Mesendoderm (in vitro differentiated cells): ENCODE data around the gene PALM.

Experiments used
- DNase-seq: peaks from one replicate; pipeline ENCODE4 v3.0.0; 2013
- H2AK5ac ChIP-seq: 2 replicates; pipeline ENCODE4 v1.6.1; 2013; ENCODE audit warnings: low read length, inconsistent platforms
- H2BK120ac ChIP-seq: 2 replicates; pipeline ENCODE4 v1.6.1; 2013; ENCODE audit warnings: low read depth, mild to moderate bottlenecking, low read length, moderate library complexity, mixed read lengths
- H2BK15ac ChIP-seq: replicated peaks from 2 replicates; pipeline ENCODE4 v1.6.1; 2013; ENCODE audit warnings: low read depth, mild to moderate bottlenecking, moderate library complexity
- H2BK5ac ChIP-seq: 2 replicates; pipeline ENCODE4 v1.6.1; 2013; ENCODE audit warnings: low read length, inconsistent platforms
- H3K18ac ChIP-seq: 2 replicates; pipeline ENCODE4 v1.6.1; 2013; ENCODE audit warnings: mild to moderate bottlenecking, low read length, mixed read lengths
- H3K23ac ChIP-seq: one replicate; pipeline ENCODE4 v1.6.1; 2013; ENCODE audit warnings: low read length
- H3K27ac ChIP-seq: 2 replicates; pipeline ENCODE4 v1.5.1; 2013; ENCODE audit warnings: low read depth, mild to moderate bottlenecking, inconsistent platforms, low read length, moderate library complexity
- H3K27me3 ChIP-seq: 2 replicates; pipeline ENCODE4 v1.6.1; 2013; ENCODE audit warnings: low read length, control low read depth, mild to moderate bottlenecking, inconsistent platforms; ENCODE audit not compliant: insufficient read depth, poor library complexity
- H3K36me3 ChIP-seq: 2 replicates; pipeline ENCODE4 v1.6.1; 2013; ENCODE audit warnings: low read length, inconsistent platforms; ENCODE audit not compliant: control insufficient read depth, insufficient read depth
- H3K4ac ChIP-seq: one replicate; pipeline ENCODE4 v1.6.1; 2013; ENCODE audit warnings: low read depth, mild to moderate bottlenecking, low read length, moderate library complexity
- H3K4me1 ChIP-seq: 2 replicates; pipeline ENCODE4 v1.6.1; 2013; ENCODE audit warnings: low read depth, low read length, inconsistent platforms; ENCODE audit not compliant: control insufficient read depth
- H3K4me2 ChIP-seq: 2 replicates; pipeline ENCODE4 v1.6.1; 2013; ENCODE audit warnings: low read length
- H3K4me3 ChIP-seq: 2 replicates; pipeline ENCODE4 v1.5.1; 2013; ENCODE audit warnings: mild to moderate bottlenecking, low read length
- H3K56ac ChIP-seq: one replicate; pipeline ENCODE4 v1.6.1; 2013; ENCODE audit warnings: low read length
- H3K79me1 ChIP-seq: 2 replicates; pipeline ENCODE4 v1.6.1; 2013; ENCODE audit warnings: low read length, inconsistent platforms
- H3K79me2 ChIP-seq: 2 replicates; pipeline ENCODE4 v1.6.1; 2013; ENCODE audit warnings: mild to moderate bottlenecking, low read length; ENCODE audit not compliant: control insufficient read depth, insufficient read depth
- H3K9ac ChIP-seq: 2 replicates; pipeline ENCODE4 v1.6.1; 2013; ENCODE audit warnings: low read length, inconsistent platforms
- H4K5ac ChIP-seq: one replicate; pipeline ENCODE4 v1.6.1; 2013; ENCODE audit warnings: low read length
- H4K8ac ChIP-seq: one replicate; pipeline ENCODE4 v1.6.1; 2013; ENCODE audit warnings: low read depth, mild to moderate bottlenecking, control low read depth, low read length, moderate library complexity
- WGBS: extraction: QIAGEN DNeasy Blood & Tissue Kit; methylation state at CpG from one replicate; pipeline ENCODE4 v1.1.7; 2013; ENCODE audit warnings: low lambda C conversion rate, missing lambda C conversion rate; ENCODE audit not compliant: insufficient coverage; ENCODE audit errors: extremely low coverage; 5-methylcytosine and 5-hydroxymethylcytosine counted together

The PALM gene

GRCh38 chr19:723247-723646, 14.5 kb downstream of the PALM start:
- Histone ChIP-seq H3K56ac (no peak overlapping the region), H3K27ac (no peak overlapping the region), H3K9ac (no peak overlapping the region), H3K79me1 (no peaks in the 10 kb centered on the region), H3K4me1 (no peaks in the 10 kb centered on the region), H2AK5ac (no peak overlapping the region), H3K4me2 (no peak overlapping the region), H3K4ac (no peak overlapping the region), H2BK5ac (no peak overlapping the region), H3K79me2 (no peaks in the 10 kb centered on the region), H3K36me3 (no peaks in the 10 kb centered on the region), H3K4me3 (no peak overlapping the region), H4K5ac (no peak overlapping the region), H2BK15ac (no peak overlapping the region), H2BK120ac (no peak overlapping the region), H3K27me3 (no peaks in the 10 kb centered on the region), H4K8ac (no peak overlapping the region), H3K23ac (no peak overlapping the region), H3K18ac (no peak overlapping the region)
- no peak for DNase-seq
- no CpG with 5 or more reads among the region's 13 CpGs for WGBS

- H3K9ac ChIP-seq, result no peak overlapping the region
- no peak overlapping the region for H3K4me3 ChIP-seq
- no peak overlapping the region for H4K8ac ChIP-seq
- no peak overlapping the region for H3K56ac ChIP-seq
- no peak overlapping the region for H2BK120ac ChIP-seq
- H4K5ac ChIP-seq, result no peak overlapping the region
- H3K18ac ChIP-seq, result no peak overlapping the region
- no peaks in the 10 kb centered on the region for H3K79me2 ChIP-seq
- no peaks in the 10 kb centered on the region for H3K79me1 ChIP-seq
- no peak overlapping the region for H3K23ac ChIP-seq
- no peaks in the 10 kb centered on the region for H3K27me3 ChIP-seq
- H2BK5ac ChIP-seq, result no peak overlapping the region
- no CpG with 5 or more reads among the region's 18 CpGs for WGBS
- H3K27ac ChIP-seq, result no peak overlapping the region
- no peak for DNase-seq
- no peak overlapping the region for H3K4me2 ChIP-seq
- no peak overlapping the region for H2BK15ac ChIP-seq
- no peak overlapping the region for H2AK5ac ChIP-seq
- no peaks in the 10 kb centered on the region for H3K36me3 ChIP-seq
- H3K4ac ChIP-seq, result no peak overlapping the region
- H3K4me1 ChIP-seq, result no peaks in the 10 kb centered on the region
Measured at GRCh38 chr19:723714-724113, 15.0 kb downstream of the PALM start.

GRCh38 chr19:725461-726089, 16.8 kb downstream of the PALM start:
- H3K79me2 ChIP-seq, result no peaks in the 10 kb centered on the region
- no peak overlapping the region for H3K4ac ChIP-seq

GRCh38 chr19:726993-727956, 18.5 kb downstream of the PALM start:
- Histone ChIP-seq H3K56ac (no peak overlapping the region), H3K4me1 (no peaks in the 10 kb centered on the region), H3K18ac (no peak overlapping the region), H3K4me3 (no peak overlapping the region), H2BK5ac (no peak overlapping the region), H3K9ac (no peak overlapping the region), H2BK15ac (no peak overlapping the region), H3K27ac (no peak overlapping the region), H4K8ac (no peak overlapping the region), H2AK5ac (no peak overlapping the region), H3K23ac (no peak overlapping the region), H3K4me2 (no peak overlapping the region), H3K27me3 (no peaks in the 10 kb centered on the region), H3K4ac (no peak overlapping the region), H2BK120ac (no peak overlapping the region), H3K36me3 (no peaks in the 10 kb centered on the region), H3K79me2 (no peaks in the 10 kb centered on the region), H4K5ac (no peak overlapping the region), H3K79me1 (no peaks in the 10 kb centered on the region)
- no CpG with 5 or more reads among the region's 43 CpGs for WGBS
- DNase-seq, result no peak

More at GRCh38 chr19:725461-726089, 16.8 kb downstream of the PALM start:
- H3K36me3 ChIP-seq, result no peaks in the 10 kb centered on the region
- no peak overlapping the region for H2BK15ac ChIP-seq
- no peak overlapping the region for H3K23ac ChIP-seq
- no peak overlapping the region for H2BK5ac ChIP-seq
- no peak overlapping the region for H2BK120ac ChIP-seq
- no peak overlapping the region for H4K8ac ChIP-seq
- no peaks in the 10 kb centered on the region for H3K27me3 ChIP-seq
- H3K27ac ChIP-seq, result no peak overlapping the region
- no peak for DNase-seq
- no peaks in the 10 kb centered on the region for H3K4me1 ChIP-seq
- no peak overlapping the region for H2AK5ac ChIP-seq
- H3K18ac ChIP-seq, result no peak overlapping the region
- H4K5ac ChIP-seq, result no peak overlapping the region
- H3K79me1 ChIP-seq, result no peaks in the 10 kb centered on the region
- H3K9ac ChIP-seq, result no peak overlapping the region
- no peak overlapping the region for H3K4me2 ChIP-seq
- H3K56ac ChIP-seq, result no peak overlapping the region
- WGBS, result no CpG with 5 or more reads among the region's 13 CpGs
- no peak overlapping the region for H3K4me3 ChIP-seq

- H3K79me1 ChIP-seq, result no peaks in the 10 kb centered on the region
- H3K23ac ChIP-seq, result no peak overlapping the region
- H3K79me2 ChIP-seq, result no peaks in the 10 kb centered on the region
- no peak overlapping the region for H3K9ac ChIP-seq
- WGBS, result no CpG with 5 or more reads among the region's 26 CpGs
- DNase-seq, result no peak
- H2BK120ac ChIP-seq, result no peak overlapping the region
- no peaks in the 10 kb centered on the region for H3K36me3 ChIP-seq
- no peak overlapping the region for H3K27ac ChIP-seq
- H2BK5ac ChIP-seq, result no peak overlapping the region
- H2BK15ac ChIP-seq, result no peak overlapping the region
- no peaks in the 10 kb centered on the region for H3K27me3 ChIP-seq
- no peak overlapping the region for H2AK5ac ChIP-seq
- no peak overlapping the region for H4K5ac ChIP-seq
- no peak overlapping the region for H3K4me2 ChIP-seq
- no peak overlapping the region for H3K18ac ChIP-seq
- H4K8ac ChIP-seq, result no peak overlapping the region
- H3K4me1 ChIP-seq, result no peaks in the 10 kb centered on the region
- no peak overlapping the region for H3K4me3 ChIP-seq
- H3K4ac ChIP-seq, result no peak overlapping the region
- H3K56ac ChIP-seq, result no peak overlapping the region
Measured at GRCh38 chr19:728011-728410, 19.3 kb downstream of the PALM start.
